HG02642 (cell line): ENCODE measurements around the gene UPK1A.
"Not testable (repeated sequence)": the region's sequence is repeated elsewhere in the genome, so short reads cannot be mapped to it uniquely, and the experiment has no call there.

Source experiments
- ATAC-seq: cut with Tn5 transposase; IDR thresholded peaks from one replicate; pipeline ENCODE4 v1.9.1; 2021; ENCODE audit warnings: mild to moderate bottlenecking; ENCODE audit not compliant: unreplicated experiment, poor library complexity

The UPK1A gene

GRCh38 chr19:35715981-35716800 lies 49.9 kb downstream of the UPK1A start:
- ATAC-seq = peak; percentile 8

DNA sequence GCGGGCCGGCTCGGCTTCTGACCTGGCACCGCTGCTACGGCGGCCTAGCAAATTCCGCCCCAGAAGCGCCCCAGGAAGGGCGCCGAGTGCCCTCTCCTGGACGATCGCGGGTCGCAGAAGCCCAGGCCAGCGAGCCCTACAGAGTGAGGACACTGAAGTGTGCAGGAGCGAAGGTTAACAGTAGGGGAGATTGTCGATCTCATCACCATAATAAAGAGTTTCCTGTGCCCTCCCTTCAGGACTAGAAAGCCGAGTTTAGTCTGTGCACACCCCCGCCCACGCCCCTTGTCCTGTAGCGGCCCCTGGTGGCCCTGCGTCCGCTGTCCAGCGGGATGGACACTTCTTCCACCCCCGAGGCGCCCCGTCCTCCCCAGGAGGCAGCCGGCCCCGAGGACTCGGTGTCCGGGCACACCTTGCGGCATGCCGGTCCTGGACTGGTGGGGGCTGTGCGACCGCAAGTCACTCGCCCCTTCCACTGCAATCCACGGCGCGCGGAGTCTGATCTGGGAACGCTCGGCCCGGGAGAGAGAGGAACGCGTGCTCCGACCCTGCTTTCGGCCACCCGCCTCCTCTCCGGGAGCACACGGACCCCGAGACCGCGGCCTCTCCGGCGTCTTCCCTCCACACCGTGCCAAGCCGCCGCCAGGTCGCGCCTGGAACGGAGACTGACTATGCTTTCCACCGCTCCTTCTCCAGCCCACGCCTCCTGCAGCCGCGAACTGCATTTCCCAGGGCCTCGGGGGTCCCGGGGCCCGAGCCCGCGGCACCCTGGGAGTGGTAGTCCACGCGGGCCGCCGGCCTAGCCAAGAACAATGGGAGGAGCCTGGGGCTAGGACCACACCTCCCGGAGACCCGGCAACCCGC lies 50.7 kb downstream of the UPK1A start:
- peak; percentile 70 for ATAC-seq

DNA sequence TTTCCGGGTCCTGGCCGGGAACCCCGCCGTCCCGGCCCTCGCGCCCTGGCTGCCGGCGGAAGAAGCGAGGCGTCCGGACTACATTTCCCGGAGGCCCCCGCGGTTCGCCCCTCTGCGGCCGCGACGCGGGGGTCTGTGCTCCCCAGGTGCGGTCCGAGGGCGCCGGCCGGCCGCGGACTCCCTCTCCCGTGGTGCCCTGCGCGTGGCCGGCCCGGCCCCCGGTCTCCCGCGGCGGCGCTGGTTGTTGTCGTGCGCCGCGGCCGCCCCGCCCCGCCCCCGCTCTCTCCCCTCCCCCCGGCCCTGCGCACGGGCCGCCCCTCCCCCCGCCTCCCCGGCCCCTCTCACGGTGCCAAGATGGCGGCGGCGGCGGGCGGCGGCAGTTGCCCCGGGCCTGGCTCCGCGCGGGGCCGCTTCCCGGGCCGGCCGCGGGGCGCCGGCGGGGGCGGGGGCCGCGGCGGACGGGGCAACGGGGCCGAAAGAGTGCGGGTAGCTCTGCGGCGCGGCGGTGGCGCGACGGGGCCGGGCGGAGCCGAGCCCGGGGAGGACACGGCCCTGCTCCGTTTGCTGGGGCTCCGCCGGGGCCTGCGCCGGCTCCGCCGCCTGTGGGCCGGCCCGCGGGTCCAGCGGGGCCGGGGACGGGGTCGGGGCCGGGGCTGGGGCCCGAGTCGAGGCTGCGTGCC lies 51.5 kb downstream of the UPK1A start, which contains the start of gene KMT2B:
KMT2B (plus strand) TSS at position 339 of the 680 bp plus-strand sequence; CDS start at position 355, 16 bp downstream.
- ATAC-seq = no peak

DNA sequence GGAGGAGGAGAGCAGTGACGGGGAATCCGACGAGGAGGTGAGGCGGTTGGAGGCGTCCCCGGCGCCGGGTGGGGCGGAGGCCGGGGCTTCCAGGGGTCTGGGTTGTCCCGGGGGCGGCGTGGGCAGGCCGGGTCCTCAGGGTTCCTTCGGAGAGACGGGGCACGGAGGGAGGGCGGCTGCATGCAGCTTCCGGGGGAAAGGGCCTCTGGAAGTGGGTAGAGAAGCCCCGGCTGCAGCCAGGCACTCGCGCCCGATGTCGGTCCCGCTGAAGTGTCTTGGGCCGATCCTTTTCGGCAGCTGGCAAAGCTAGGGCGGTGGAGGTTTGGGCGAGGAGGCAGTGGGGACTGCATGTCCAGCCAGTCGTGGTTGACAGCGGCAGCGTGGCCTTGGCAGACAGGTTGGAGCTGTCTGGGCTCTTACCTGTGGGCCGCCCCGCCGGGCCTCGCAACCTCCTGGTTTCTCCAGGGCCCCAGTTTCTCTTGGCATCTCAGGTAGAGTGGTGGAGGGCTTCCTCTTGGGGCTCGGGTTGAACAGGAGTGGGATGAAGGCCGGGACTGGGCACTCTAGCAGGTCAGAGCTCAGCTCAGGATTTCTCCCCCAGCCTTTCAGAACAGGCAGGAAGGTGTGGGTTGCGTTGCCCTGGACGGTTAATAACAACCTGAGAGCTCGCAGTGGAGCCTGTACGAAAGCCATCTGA lies 52.2 kb downstream of the UPK1A start:
- peak; percentile 3 for ATAC-seq

GRCh38 chr19:35719402-35720162 lies 53.3 kb downstream of the UPK1A start:
- ATAC-seq = no peak

DNA sequence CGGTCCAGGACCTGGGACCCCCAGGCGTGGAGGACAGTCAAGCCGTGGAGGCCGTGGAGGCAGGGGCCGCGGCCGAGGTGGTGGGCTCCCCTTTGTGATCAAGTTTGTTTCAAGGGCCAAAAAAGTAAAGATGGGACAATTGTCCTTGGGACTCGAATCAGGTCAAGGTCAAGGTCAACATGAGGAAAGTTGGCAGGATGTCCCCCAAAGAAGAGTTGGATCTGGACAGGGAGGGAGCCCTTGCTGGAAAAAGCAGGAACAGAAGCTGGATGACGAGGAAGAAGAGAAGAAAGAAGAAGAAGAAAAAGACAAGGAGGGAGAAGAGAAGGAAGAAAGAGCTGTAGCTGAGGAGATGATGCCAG lies 53.8 kb downstream of the UPK1A start:
- no peak for ATAC-seq

DNA sequence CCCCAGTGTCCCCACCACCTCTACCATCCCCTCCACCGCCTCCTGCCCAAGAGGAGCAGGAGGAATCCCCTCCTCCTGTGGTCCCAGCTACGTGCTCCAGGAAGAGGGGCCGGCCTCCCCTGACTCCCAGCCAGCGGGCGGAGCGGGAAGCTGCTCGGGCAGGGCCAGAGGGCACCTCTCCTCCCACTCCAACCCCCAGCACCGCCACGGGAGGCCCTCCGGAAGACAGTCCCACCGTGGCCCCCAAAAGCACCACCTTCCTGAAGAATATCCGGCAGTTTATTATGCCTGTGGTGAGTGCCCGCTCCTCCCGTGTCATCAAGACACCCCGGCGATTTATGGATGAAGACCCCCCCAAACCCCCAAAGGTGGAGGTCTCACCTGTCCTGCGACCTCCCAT lies 54.3 kb downstream of the UPK1A start:
- ATAC-seq = no peak

GRCh38 chr19:35721374-35721773 lies 55.1 kb downstream of the UPK1A start:
- no peak for ATAC-seq

- no peak for ATAC-seq
These were observed 56.1 kb downstream of the UPK1A start for GRCh38 chr19:35722461-35722860.

- no peak for ATAC-seq
These were observed 56.6 kb downstream of the UPK1A start for GRCh38 chr19:35722897-35723296.

GRCh38 chr19:35723671-35724070 lies 57.4 kb downstream of the UPK1A start:
- no peak for ATAC-seq

- ATAC-seq = not testable (repeated sequence)
These were observed 57.8 kb downstream of the UPK1A start for GRCh38 chr19:35724132-35724531.

- ATAC-seq = no peak
These were observed 58.2 kb downstream of the UPK1A start for GRCh38 chr19:35724560-35724959.

DNA sequence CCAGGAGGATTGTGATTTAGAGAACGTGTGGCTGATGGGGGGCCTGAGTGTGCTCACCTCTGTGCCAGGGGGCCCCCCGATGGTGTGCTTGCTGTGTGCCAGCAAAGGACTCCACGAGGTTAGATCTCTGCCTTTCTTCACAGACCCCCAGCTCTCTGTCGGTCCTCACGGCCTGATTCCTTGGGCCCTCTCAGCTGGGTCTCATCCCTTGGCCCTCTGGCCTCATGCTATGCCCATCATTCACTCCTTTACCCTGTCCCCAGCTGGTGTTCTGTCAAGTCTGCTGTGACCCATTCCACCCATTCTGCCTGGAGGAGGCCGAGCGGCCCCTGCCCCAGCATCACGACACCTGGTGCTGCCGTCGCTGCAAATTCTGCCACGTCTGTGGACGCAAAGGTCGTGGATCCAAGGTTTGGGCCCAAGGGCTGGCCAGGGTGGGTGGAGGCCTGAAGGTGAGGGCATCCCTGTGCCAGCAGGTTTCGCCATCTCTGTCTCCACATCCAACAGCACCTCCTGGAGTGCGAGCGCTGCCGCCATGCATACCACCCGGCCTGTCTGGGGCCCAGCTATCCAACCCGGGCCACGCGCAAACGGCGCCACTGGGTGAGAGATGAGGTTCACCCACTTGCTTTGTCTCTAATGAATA lies 59.0 kb downstream of the UPK1A start:
- no peak for ATAC-seq

DNA sequence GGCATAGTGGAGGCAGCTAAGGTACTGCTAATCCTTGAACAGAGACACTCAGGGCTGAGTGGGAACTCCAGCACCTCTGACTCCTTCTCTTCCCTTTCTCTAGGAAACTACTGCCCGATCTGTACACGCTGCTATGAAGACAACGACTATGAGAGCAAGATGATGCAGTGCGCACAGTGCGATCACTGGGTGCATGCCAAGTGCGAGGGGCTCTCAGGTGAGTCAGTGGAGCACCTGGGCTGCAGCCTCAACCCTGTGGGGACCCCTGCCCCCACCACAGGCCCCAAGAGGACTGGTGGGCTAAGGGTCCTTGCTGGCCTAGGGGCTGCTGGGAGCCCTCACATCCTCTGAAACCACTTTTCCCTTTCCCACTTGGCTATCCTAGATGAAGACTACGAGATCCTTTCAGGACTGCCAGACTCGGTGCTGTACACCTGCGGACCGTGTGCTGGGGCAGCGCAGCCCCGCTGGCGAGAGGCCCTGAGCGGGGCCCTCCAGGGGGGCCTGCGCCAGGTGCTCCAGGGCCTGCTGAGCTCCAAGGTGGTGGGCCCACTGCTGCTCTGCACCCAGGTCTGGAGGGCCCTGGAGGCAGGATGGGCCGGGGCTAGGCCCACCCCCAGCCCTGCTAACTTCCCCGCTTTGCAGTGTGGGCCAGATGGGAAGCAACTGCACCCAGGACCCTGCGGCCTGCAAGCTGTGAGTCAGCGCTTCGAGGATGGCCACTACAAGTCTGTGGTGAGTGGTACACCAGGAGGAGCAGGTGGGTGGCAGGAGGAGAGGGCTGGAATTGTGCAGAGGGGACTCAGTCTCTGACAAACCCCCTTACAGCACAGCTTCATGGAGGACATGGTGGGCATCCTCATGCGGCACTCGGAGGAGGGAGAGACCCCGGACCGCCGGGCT lies 61.0 kb downstream of the UPK1A start:
- ATAC-seq = no peak
